ENCODE measurements around the gene NUDT3.

NUDT3 gene

GRCh38 chr6:34237316-34237721 is 155.2 kb downstream of the NUDT3 start:
- TF ChIP-seq, protein P1, sequence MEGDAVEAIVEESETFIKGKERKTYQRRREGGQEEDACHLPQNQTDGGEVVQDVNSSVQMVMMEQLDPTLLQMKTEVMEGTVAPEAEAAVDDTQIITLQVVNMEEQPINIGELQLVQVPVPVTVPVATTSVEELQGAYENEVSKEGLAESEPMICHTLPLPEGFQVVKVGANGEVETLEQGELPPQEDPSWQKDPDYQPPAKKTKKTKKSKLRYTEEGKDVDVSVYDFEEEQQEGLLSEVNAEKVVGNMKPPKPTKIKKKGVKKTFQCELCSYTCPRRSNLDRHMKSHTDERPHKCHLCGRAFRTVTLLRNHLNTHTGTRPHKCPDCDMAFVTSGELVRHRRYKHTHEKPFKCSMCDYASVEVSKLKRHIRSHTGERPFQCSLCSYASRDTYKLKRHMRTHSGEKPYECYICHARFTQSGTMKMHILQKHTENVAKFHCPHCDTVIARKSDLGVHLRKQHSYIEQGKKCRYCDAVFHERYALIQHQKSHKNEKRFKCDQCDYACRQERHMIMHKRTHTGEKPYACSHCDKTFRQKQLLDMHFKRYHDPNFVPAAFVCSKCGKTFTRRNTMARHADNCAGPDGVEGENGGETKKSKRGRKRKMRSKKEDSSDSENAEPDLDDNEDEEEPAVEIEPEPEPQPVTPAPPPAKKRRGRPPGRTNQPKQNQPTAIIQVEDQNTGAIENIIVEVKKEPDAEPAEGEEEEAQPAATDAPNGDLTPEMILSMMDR (IDR thresholded peaks at IDR 0.05), result no peak
- Histone ChIP-seq H3K4me3 (ENCODE audit: low read depth, low read length) (peak overlapping the region; percentile 63), H3K9me3 (ENCODE audit: control insufficient read depth, low read length) (no peaks in the 10 kb centered on the region), H3K36me3 (ENCODE audit: control insufficient read depth, insufficient read depth, low read length) (no peaks in the 10 kb centered on the region), H3K27me3 (ENCODE audit: control insufficient read depth, insufficient read depth, low read length) (no peaks in the 10 kb centered on the region), H3K79me2 (no peaks in the 10 kb centered on the region), H2AFZ (peak overlapping the region; percentile 95), H3K9ac (no peak overlapping the region), H3K27ac (no peak overlapping the region), H3K4me1 (no peaks in the 10 kb centered on the region), H3K4me2 (ENCODE audit: low read length) (peak overlapping the region; percentile 85)

GRCh38 chr6:34236443-34237315 is 155.8 kb downstream of the NUDT3 start, which contains the start of gene HMGA1:
Gene HMGA1, plus strand, starts transcription at chr6:34236873. Its CDS starts 3,908 bp downstream, at chr6:34240781.
- no peaks in the 10 kb centered on the region for H3K4me1 ChIP-seq
- H3K9ac ChIP-seq, result peak within 1 kb of the TSS; percentile 67
- H3K4me2 ChIP-seq (ENCODE audit: low read length), result peak within 1 kb of the TSS; percentile 85
- no peaks in the 10 kb centered on the region for H3K79me2 ChIP-seq
- no peaks in the 10 kb centered on the region for H3K9me3 ChIP-seq (ENCODE audit: control insufficient read depth, low read length)
- TF ChIP-seq, protein P1 (IDR thresholded peaks at IDR 0.05), result no peak
- peak within 1 kb of the TSS; percentile 33 for H3K27ac ChIP-seq
- peak within 1 kb of the TSS; percentile 95 for H2AFZ ChIP-seq
- no peaks in the 10 kb centered on the region for H3K36me3 ChIP-seq (ENCODE audit: control insufficient read depth, insufficient read depth, low read length)
- peak within 1 kb of the TSS; percentile 63 for H3K4me3 ChIP-seq (ENCODE audit: low read depth, low read length)
- H3K27me3 ChIP-seq (ENCODE audit: control insufficient read depth, insufficient read depth, low read length), result no peaks in the 10 kb centered on the region

DNA sequence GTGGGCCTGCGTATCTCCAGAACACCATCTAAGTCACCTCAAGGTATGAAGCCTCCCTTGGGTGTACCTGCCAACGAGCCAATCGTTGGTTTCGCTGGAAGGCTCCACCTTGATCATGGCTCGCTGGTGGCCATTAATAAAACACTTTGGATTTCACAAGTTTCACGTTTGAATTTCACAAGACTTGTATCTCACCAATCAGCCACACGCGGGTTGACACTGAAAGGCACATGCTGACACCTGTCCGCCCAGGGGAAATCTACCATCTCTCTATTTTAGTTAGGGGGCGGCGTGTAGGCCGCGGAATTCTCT is 156.4 kb downstream of the NUDT3 start:
- no peak overlapping the region for H3K9ac ChIP-seq
- H3K4me3 ChIP-seq (ENCODE audit: low read depth, low read length), result peak overlapping the region; percentile 54
- H3K4me2 ChIP-seq (ENCODE audit: low read length), result peak overlapping the region; percentile 85
- no peaks in the 10 kb centered on the region for H3K79me2 ChIP-seq
- H3K9me3 ChIP-seq (ENCODE audit: control insufficient read depth, low read length), result no peaks in the 10 kb centered on the region
- peak overlapping the region; percentile 33 for H3K27ac ChIP-seq
- peak overlapping the region; percentile 72 for H2AFZ ChIP-seq
- no peaks in the 10 kb centered on the region for H3K27me3 ChIP-seq (ENCODE audit: control insufficient read depth, insufficient read depth, low read length)
- TF ChIP-seq, protein P1 (IDR thresholded peaks at IDR 0.05), result no peak
- H3K4me1 ChIP-seq, result no peaks in the 10 kb centered on the region
- H3K36me3 ChIP-seq (ENCODE audit: control insufficient read depth, insufficient read depth, low read length), result no peaks in the 10 kb centered on the region

DNA sequence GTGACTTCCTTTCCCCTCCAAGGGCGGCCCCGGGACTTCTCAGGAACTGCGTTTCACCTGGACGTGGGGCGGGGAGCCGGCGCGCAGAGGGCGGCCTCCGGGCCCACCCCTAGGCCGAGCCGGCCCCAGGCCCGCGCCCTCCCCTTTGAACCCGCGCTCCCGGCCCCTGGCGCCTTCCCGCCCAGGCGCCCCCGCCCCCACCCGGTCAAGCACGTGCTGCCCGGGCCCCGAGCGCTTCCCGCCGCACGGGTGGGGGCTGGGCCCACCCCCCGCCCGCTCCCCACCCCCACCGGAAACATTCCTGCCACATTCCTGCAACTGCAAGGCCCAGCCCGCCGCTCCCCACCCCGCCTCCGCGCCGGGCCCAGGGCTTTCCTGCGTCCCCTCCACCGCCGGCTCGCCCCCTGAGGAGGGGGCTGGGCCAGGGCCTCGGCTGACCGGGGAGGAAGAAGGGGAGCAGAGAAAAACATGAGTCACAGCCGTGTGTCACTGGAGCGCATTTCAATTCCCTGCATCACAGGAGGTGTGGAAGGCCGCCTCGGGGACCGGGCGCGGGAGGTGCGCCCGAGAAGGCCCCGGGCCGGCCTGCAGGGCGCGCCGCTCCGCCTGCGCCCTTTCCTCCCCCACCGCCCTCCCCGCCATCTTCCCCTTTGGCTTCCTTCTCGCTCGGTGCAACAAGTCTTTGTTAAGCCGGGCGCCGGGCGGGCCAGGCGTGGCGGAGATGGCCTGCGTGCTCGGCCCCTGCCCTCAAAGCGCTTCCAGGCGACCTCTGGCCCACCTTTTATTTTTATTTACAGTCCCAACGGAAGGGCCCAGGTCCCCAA is 156.9 kb downstream of the NUDT3 start:
- TF ChIP-seq, protein P1 (IDR thresholded peaks at IDR 0.05), result no peak

More for the DNA sequence above, 156.9 kb downstream of the NUDT3 start:
- H3K4me1 ChIP-seq, result no peaks in the 10 kb centered on the region
- no peaks in the 10 kb centered on the region for H3K9me3 ChIP-seq (ENCODE audit: control insufficient read depth, low read length)
- H3K36me3 ChIP-seq (ENCODE audit: control insufficient read depth, insufficient read depth, low read length), result no peaks in the 10 kb centered on the region
- no peaks in the 10 kb centered on the region for H3K27me3 ChIP-seq (ENCODE audit: control insufficient read depth, insufficient read depth, low read length)
- H3K4me3 ChIP-seq (ENCODE audit: low read depth, low read length), result no peak overlapping the region
- H3K4me2 ChIP-seq (ENCODE audit: low read length), result peak overlapping the region; percentile 85
- no peak overlapping the region for H3K9ac ChIP-seq
- H3K27ac ChIP-seq, result no peak overlapping the region
- H2AFZ ChIP-seq, result peak overlapping the region; percentile 72
- no peaks in the 10 kb centered on the region for H3K79me2 ChIP-seq
